HEK293 (cell line): ENCODE measurements around the gene RBFOX2.

Experiments
- GLI2 ChIP-seq: fragments of 450-650 bp; formaldehyde crosslinking; IDR thresholded peaks from 2 replicates; pipeline ENCODE4; 2017; ENCODE audit warnings: missing biosample characterization, missing genetic modification characterization, low read depth, borderline replicate concordance
- REPIN1 ChIP-seq: fragments of 450-650 bp; formaldehyde crosslinking; IDR thresholded peaks from 2 replicates; pipeline ENCODE4 v1.5.1; 2017; ENCODE audit warnings: missing biosample characterization, missing genetic modification characterization, low read depth
- TCF7L2 ChIP-seq: IDR thresholded peaks from 2 replicates; pipeline ENCODE4 v1.6.1; 2011; ENCODE audit warnings: low read depth, mild to moderate bottlenecking, inconsistent platforms, low read length, moderate library complexity, borderline replicate concordance
- YY1 ChIP-seq: fragments of 450-650 bp; formaldehyde crosslinking; IDR thresholded peaks from 2 replicates; pipeline ENCODE4 v1.5.1; 2018; ENCODE audit warnings: missing biosample characterization, missing genetic modification characterization
- ZNF121 ChIP-seq: fragments of 450-650 bp; formaldehyde crosslinking; IDR thresholded peaks from 2 replicates; pipeline ENCODE4 v1.5.1; 2016; ENCODE audit warnings: missing biosample characterization, missing genetic modification characterization
- ZNF132 ChIP-seq: fragments of 450-650 bp; formaldehyde crosslinking; IDR thresholded peaks from 2 replicates; pipeline ENCODE4 v1.5.1; 2017; ENCODE audit warnings: missing biosample characterization, missing genetic modification characterization, borderline replicate concordance
- ZNF501 ChIP-seq: fragments of 450-650 bp; formaldehyde crosslinking; IDR thresholded peaks from 2 replicates; pipeline ENCODE4 v1.5.1; 2016; ENCODE audit warnings: missing biosample characterization, missing genetic modification characterization
- ZNF561 ChIP-seq: fragments of 450-650 bp; IDR thresholded peaks from 2 replicates; pipeline ENCODE4 v1.5.1; 2018; ENCODE audit warnings: missing biosample characterization, missing genetic modification characterization, borderline replicate concordance
- TF ChIP-seq, protein P1 (sequence below): fragments of 450-650 bp; formaldehyde crosslinking; IDR thresholded peaks from 2 replicates; pipeline ENCODE4 v1.5.1; 2016; ENCODE audit warnings: missing biosample characterization, missing genetic modification characterization
- TF ChIP-seq, protein P2 (sequence below): fragments of 450-650 bp; formaldehyde crosslinking; IDR thresholded peaks from 2 replicates; pipeline ENCODE4 v1.5.1; 2016; ENCODE audit warnings: missing biosample characterization, missing genetic modification characterization
- TF ChIP-seq, protein P3 (sequence below): IDR thresholded peaks from 2 replicates; pipeline ENCODE4 v1.6.1; 2011; ENCODE audit warnings: mild to moderate bottlenecking, low read depth, low read length, borderline replicate concordance
- TF ChIP-seq, protein P4 (sequence below): fragments of 450-650 bp; formaldehyde crosslinking; IDR thresholded peaks from 2 replicates; pipeline ENCODE4 v1.5.1; 2016; ENCODE audit warnings: missing biosample characterization, missing genetic modification characterization, low read depth

DNA sequence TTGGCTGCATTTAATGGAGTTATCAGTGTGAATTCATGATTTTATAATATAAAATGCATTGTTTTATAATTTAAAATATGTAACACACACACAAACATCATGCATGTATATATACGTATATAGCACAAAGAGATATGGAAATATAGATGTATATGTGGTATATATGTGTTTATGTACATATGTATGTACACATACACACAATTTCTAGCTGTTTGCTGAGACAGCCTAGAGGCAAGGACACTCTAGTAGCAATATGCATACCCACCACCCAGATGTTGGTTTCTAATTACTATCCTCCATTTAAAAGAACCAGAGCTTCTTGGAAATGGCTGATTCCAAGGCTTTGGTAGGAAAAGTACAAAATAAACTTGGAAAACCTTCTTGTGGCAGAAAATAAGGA is 50.4 kb downstream of the RBFOX2 start:
- TF ChIP-seq ZNF121 (tag by site-specific recombination) (no peak), ZNF132 (no peak), ZNF561 (tag by site-specific recombination) (no peak), GLI2 (tag by site-specific recombination) (no peak), REPIN1 (tag by site-specific recombination) (no peak), YY1 (tag by site-specific recombination) (no peak), ZNF501 (tag by site-specific recombination) (no peak), TCF7L2 (no peak)
- TF ChIP-seq, protein P1, sequence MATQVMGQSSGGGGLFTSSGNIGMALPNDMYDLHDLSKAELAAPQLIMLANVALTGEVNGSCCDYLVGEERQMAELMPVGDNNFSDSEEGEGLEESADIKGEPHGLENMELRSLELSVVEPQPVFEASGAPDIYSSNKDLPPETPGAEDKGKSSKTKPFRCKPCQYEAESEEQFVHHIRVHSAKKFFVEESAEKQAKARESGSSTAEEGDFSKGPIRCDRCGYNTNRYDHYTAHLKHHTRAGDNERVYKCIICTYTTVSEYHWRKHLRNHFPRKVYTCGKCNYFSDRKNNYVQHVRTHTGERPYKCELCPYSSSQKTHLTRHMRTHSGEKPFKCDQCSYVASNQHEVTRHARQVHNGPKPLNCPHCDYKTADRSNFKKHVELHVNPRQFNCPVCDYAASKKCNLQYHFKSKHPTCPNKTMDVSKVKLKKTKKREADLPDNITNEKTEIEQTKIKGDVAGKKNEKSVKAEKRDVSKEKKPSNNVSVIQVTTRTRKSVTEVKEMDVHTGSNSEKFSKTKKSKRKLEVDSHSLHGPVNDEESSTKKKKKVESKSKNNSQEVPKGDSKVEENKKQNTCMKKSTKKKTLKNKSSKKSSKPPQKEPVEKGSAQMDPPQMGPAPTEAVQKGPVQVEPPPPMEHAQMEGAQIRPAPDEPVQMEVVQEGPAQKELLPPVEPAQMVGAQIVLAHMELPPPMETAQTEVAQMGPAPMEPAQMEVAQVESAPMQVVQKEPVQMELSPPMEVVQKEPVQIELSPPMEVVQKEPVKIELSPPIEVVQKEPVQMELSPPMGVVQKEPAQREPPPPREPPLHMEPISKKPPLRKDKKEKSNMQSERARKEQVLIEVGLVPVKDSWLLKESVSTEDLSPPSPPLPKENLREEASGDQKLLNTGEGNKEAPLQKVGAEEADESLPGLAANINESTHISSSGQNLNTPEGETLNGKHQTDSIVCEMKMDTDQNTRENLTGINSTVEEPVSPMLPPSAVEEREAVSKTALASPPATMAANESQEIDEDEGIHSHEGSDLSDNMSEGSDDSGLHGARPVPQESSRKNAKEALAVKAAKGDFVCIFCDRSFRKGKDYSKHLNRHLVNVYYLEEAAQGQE = no peak
- TF ChIP-seq, protein P2, sequence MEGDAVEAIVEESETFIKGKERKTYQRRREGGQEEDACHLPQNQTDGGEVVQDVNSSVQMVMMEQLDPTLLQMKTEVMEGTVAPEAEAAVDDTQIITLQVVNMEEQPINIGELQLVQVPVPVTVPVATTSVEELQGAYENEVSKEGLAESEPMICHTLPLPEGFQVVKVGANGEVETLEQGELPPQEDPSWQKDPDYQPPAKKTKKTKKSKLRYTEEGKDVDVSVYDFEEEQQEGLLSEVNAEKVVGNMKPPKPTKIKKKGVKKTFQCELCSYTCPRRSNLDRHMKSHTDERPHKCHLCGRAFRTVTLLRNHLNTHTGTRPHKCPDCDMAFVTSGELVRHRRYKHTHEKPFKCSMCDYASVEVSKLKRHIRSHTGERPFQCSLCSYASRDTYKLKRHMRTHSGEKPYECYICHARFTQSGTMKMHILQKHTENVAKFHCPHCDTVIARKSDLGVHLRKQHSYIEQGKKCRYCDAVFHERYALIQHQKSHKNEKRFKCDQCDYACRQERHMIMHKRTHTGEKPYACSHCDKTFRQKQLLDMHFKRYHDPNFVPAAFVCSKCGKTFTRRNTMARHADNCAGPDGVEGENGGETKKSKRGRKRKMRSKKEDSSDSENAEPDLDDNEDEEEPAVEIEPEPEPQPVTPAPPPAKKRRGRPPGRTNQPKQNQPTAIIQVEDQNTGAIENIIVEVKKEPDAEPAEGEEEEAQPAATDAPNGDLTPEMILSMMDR = no peak
- TF ChIP-seq, protein P3, sequence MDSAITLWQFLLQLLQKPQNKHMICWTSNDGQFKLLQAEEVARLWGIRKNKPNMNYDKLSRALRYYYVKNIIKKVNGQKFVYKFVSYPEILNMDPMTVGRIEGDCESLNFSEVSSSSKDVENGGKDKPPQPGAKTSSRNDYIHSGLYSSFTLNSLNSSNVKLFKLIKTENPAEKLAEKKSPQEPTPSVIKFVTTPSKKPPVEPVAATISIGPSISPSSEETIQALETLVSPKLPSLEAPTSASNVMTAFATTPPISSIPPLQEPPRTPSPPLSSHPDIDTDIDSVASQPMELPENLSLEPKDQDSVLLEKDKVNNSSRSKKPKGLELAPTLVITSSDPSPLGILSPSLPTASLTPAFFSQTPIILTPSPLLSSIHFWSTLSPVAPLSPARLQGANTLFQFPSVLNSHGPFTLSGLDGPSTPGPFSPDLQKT = no peak
- TF ChIP-seq, protein P4, sequence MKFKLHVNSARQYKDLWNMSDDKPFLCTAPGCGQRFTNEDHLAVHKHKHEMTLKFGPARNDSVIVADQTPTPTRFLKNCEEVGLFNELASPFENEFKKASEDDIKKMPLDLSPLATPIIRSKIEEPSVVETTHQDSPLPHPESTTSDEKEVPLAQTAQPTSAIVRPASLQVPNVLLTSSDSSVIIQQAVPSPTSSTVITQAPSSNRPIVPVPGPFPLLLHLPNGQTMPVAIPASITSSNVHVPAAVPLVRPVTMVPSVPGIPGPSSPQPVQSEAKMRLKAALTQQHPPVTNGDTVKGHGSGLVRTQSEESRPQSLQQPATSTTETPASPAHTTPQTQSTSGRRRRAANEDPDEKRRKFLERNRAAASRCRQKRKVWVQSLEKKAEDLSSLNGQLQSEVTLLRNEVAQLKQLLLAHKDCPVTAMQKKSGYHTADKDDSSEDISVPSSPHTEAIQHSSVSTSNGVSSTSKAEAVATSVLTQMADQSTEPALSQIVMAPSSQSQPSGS (tag by site-specific recombination) = no peak
